ENCODE results near the gene TRIM13.
"Not testable (repeated sequence)": the region's sequence is repeated elsewhere in the genome, so short reads cannot be mapped to it uniquely, and the experiment has no call there.

Gene TRIM13

GRCh38 chr13:49997955-49998354 is 1.1 kb downstream of the TRIM13 start:
- DNase-seq, result no peak

GRCh38 chr13:49998714-49999624 is 2.1 kb downstream of the TRIM13 start:
- no peak for DNase-seq

- no peak for DNase-seq
These were observed 4.4 kb downstream of the TRIM13 start for GRCh38 chr13:50001287-50001686.

GRCh38 chr13:50006426-50007135 is 9.7 kb downstream of the TRIM13 start:
- DNase-seq, result no peak

- DNase-seq, result no peak
These were observed 14.6 kb downstream of the TRIM13 start for GRCh38 chr13:50011461-50011860.

- no peak for DNase-seq
These were observed 15.7 kb downstream of the TRIM13 start for GRCh38 chr13:50012396-50013169.

GRCh38 chr13:50014386-50014785 is 17.5 kb downstream of the TRIM13 start:
- DNase-seq, result no peak

GRCh38 chr13:50015258-50015657 is 18.4 kb downstream of the TRIM13 start, which contains the start of gene KCNRG:
KCNRG (plus strand) TSS chr13:50015444; CDS start chr13:50015494, 50 bp downstream.
- no peak for DNase-seq

- no peak for DNase-seq
These were observed 18.9 kb downstream of the TRIM13 start for GRCh38 chr13:50015750-50016149.

- no peak for DNase-seq
These were observed 19.6 kb downstream of the TRIM13 start for GRCh38 chr13:50016444-50016843.

GRCh38 chr13:50017819-50018218 is 21.0 kb downstream of the TRIM13 start:
- DNase-seq, result no peak

GRCh38 chr13:50025436-50025835 is 28.6 kb downstream of the TRIM13 start:
- no peak for DNase-seq

- no peak for DNase-seq
These were observed 30.1 kb downstream of the TRIM13 start for GRCh38 chr13:50026788-50027473.

GRCh38 chr13:50030315-50030714 is 33.5 kb downstream of the TRIM13 start:
- DNase-seq, result no peak

- DNase-seq, result no peak
These were observed 36.9 kb downstream of the TRIM13 start for GRCh38 chr13:50033725-50034124.

- no peak for DNase-seq
These were observed 40.9 kb downstream of the TRIM13 start for GRCh38 chr13:50037788-50038187.

GRCh38 chr13:50038266-50038665 is 41.4 kb downstream of the TRIM13 start:
- DNase-seq, result no peak

GRCh38 chr13:50052478-50052877 is 55.6 kb downstream of the TRIM13 start:
- DNase-seq, result no peak

- DNase-seq, result no peak
These were observed 57.0 kb downstream of the TRIM13 start for GRCh38 chr13:50053844-50054243.

- DNase-seq, result no peak
These were observed 58.6 kb downstream of the TRIM13 start for GRCh38 chr13:50055454-50055853.

GRCh38 chr13:50060718-50061117 is 63.9 kb downstream of the TRIM13 start:
- no peak for DNase-seq

- DNase-seq, result not testable (repeated sequence)
These were observed 65.5 kb downstream of the TRIM13 start for GRCh38 chr13:50062336-50062735.

- no peak for DNase-seq
These were observed 68.9 kb downstream of the TRIM13 start for GRCh38 chr13:50065712-50066111.
